Upper lobe of right lung (tissue), 1 donor: ENCODE measurements around the gene SUGT1. TPM values are rescaled to one million over a fixed set of nuclear protein-coding genes. Genes with fewer than 3 reads are reported as not detected.
"Not testable (repeated sequence)": the region's sequence is repeated elsewhere in the genome, so short reads cannot be mapped to it uniquely, and the experiment has no call there.

Experiments
- ATAC-seq: fragments of 200-7000 bp; cut with Tn5 transposase; one replicate; pipeline ENCODE4 v1.9.1; 2020; ENCODE audit warnings: mild to moderate bottlenecking, moderate library complexity
- DNase-seq: peaks from one replicate; pipeline ENCODE4 v3.0.0-alpha.2; 2020
- H3K27ac ChIP-seq: fragments of 200-600 bp; one replicate; pipeline ENCODE4 v1.8.0; 2022
- H3K27me3 ChIP-seq: fragments of 200-600 bp; one replicate; pipeline ENCODE4 v1.8.0; 2022; ENCODE audit warnings: mild to moderate bottlenecking
- H3K36me3 ChIP-seq: fragments of 200-600 bp; one replicate; pipeline ENCODE4 v1.8.0; 2022
- H3K4me1 ChIP-seq: fragments of 200-600 bp; one replicate; pipeline ENCODE4 v1.8.0; 2022
- H3K4me3 ChIP-seq: fragments of 200-600 bp; one replicate; pipeline ENCODE4 v1.8.0; 2022; ENCODE audit warnings: mild to moderate bottlenecking
- H3K9me3 ChIP-seq: fragments of 200-600 bp; one replicate; pipeline ENCODE4 v1.8.0; 2022
- intact Hi-C: fragments of 100-400 bp; cut with DNase I; formaldehyde crosslinking; loops from one replicate; pipeline ENCODE4 v1.11.0; 2022
- total RNA-seq: library from RNA; stranded (reverse); fragmentation: NEBNext Ultra II Directional; extraction: Animal tissue kit (Norgen Biotek cat#: 25700); gene quantifications from one replicate; pipeline ENCODE4 v1.2.1, GENCODE V29; 2021
- TF ChIP-seq, protein P1 (sequence below): fragments of 200-600 bp; IDR thresholded peaks from one replicate; pipeline ENCODE4 v1.8.0; 2022; ENCODE audit warnings: antibody characterized with exemption
- donor health status: DM: no; HTN: yes; CAD: no; lungs with severe emphysema.

The SUGT1 gene
- total RNA-seq, 1 donor from 2014 or later: 39.1 TPM

DNA sequence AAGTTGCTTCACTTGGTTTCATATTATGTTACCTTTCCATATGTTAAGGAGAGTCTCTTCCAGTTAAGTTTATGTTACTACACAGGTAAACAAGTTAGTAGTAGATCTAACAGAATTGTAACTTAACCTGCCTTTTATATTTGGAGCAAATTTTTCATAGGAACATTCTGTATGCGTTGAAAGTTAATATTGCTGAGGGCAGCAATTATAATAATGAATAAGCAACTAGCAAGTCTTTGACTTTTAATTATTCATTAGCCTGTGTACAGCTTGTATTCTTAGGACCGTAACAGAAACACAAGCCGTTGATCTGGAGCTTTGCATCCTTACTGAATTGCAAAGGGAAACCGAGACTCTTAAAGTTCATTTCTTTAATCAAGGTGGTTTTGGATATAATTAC, 11.6 kb downstream of the SUGT1 start:
- Histone ChIP-seq H3K4me3 (no peak overlapping the region), H3K9me3 (no peaks in the 10 kb centered on the region), H3K27ac (no peak overlapping the region), H3K4me1 (no peaks in the 10 kb centered on the region), H3K27me3 (no peaks in the 10 kb centered on the region), H3K36me3 (peaks cover 93% of the 10 kb centered on the region)
- TF ChIP-seq, protein P1, sequence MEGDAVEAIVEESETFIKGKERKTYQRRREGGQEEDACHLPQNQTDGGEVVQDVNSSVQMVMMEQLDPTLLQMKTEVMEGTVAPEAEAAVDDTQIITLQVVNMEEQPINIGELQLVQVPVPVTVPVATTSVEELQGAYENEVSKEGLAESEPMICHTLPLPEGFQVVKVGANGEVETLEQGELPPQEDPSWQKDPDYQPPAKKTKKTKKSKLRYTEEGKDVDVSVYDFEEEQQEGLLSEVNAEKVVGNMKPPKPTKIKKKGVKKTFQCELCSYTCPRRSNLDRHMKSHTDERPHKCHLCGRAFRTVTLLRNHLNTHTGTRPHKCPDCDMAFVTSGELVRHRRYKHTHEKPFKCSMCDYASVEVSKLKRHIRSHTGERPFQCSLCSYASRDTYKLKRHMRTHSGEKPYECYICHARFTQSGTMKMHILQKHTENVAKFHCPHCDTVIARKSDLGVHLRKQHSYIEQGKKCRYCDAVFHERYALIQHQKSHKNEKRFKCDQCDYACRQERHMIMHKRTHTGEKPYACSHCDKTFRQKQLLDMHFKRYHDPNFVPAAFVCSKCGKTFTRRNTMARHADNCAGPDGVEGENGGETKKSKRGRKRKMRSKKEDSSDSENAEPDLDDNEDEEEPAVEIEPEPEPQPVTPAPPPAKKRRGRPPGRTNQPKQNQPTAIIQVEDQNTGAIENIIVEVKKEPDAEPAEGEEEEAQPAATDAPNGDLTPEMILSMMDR: no peak
- intact Hi-C loops: no loop called here
- no peak for DNase-seq
- no peak for ATAC-seq

DNA sequence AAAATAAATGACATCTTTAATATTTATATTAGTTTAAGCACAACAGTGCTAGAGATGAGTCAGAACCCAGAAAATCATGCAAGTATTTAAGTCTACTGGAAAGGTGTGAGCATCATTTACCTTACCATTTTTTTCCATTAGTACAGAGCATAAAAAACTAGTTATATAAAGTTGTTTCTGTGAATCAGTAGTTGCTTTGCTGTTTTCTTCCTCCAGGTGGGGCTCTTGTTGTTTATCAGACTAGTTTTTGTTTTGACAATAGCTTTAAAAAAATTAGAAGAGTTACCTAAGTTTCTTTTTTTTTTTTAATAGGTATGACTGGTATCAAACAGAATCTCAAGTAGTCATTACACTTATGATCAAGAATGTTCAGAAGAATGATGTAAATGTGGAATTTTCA, 12.7 kb downstream of the SUGT1 start:
- no peaks in the 10 kb centered on the region for H3K27me3 ChIP-seq
- no peaks in the 10 kb centered on the region for H3K4me1 ChIP-seq
- DNase-seq (no peak), ATAC-seq (no peak)
- no peak overlapping the region for H3K4me3 ChIP-seq
- no peak overlapping the region for H3K27ac ChIP-seq
- TF ChIP-seq, protein P1: peak; percentile 30
- peaks cover 92% of the 10 kb centered on the region for H3K36me3 ChIP-seq
- intact Hi-C loops: no loop called here
- no peaks in the 10 kb centered on the region for H3K9me3 ChIP-seq

DNA sequence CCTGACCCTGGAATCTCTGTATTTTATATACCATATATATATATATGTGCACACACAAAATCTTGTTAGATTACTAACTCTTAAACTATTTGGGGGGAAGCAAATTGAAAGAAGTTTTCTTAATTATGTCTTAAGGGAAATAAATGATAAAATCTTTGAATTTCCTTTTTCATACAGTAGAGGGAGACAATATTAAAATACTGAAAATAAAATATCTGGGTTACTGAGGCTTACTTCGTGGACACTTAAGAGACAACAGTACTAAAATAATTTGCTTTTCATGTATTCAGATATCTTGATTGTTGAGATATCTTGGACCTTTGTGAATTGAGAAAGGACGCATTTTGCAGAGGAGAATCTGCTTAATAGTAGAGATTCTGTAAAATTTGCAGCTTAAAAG, 17.0 kb downstream of the SUGT1 start:
- no peak overlapping the region for H3K4me3 ChIP-seq
- intact Hi-C loops: no loop called here
- no peak for ATAC-seq
- peaks cover 8% of the 10 kb centered on the region for H3K4me1 ChIP-seq
- peaks cover 59% of the 10 kb centered on the region for H3K36me3 ChIP-seq
- DNase-seq: no peak
- no peaks in the 10 kb centered on the region for H3K27me3 ChIP-seq
- H3K27ac ChIP-seq: no peak overlapping the region
- no peaks in the 10 kb centered on the region for H3K9me3 ChIP-seq
- TF ChIP-seq, protein P1: no peak

DNA sequence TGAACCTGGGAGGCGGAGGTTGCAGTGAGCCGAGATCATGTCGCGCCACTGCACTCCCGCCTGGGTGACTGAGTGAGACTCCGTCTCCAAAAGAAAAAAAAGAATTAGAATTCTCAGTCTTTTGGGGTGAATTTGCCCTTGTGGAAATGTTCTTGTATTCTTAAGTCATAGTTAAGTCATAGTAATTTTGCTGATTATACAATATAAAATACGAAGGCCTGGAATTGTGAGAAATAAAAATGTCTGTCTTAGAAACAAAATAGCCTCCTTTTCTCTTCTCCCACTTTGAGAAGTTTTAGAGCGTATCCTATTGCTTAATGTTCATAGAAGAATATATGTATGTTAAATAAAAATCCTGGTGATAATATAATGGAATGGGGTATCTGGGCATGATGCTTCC, 18.1 kb downstream of the SUGT1 start:
- Histone ChIP-seq H3K27ac (no peak overlapping the region), H3K27me3 (no peaks in the 10 kb centered on the region), H3K4me3 (no peak overlapping the region), H3K4me1 (peaks cover 8% of the 10 kb centered on the region), H3K36me3 (peaks cover 62% of the 10 kb centered on the region), H3K9me3 (no peaks in the 10 kb centered on the region)
- TF ChIP-seq, protein P1: no peak
- DNase-seq (no peak), ATAC-seq (no peak)
- intact Hi-C loops: no loop called here

DNA sequence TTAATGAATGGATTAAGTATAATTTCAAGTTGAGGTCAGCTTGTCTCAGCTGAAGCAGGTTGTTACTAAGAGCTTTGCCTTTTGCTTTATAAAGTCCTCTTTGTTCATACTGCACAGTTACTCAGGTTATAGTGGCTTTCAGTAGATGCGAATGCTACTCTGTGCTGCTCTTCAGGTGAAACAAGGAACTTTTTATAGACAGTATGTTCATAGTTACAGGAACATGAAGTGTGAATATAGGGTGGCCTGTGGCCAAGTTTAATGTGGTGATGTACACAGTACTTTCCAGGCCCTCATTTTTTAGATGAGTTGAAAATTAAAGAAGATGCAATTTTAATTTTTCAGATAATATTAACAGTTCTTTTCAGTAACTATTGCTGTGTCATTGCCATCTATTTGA, 20.8 kb downstream of the SUGT1 start:
- H3K27ac ChIP-seq: no peak overlapping the region
- DNase-seq (no peak), ATAC-seq (no peak)
- H3K27me3 ChIP-seq: no peaks in the 10 kb centered on the region
- intact Hi-C loops: no loop called here
- peaks cover 8% of the 10 kb centered on the region for H3K4me1 ChIP-seq
- no peak overlapping the region for H3K4me3 ChIP-seq
- TF ChIP-seq, protein P1: no peak
- H3K9me3 ChIP-seq: no peaks in the 10 kb centered on the region
- H3K36me3 ChIP-seq: peaks cover 56% of the 10 kb centered on the region

DNA sequence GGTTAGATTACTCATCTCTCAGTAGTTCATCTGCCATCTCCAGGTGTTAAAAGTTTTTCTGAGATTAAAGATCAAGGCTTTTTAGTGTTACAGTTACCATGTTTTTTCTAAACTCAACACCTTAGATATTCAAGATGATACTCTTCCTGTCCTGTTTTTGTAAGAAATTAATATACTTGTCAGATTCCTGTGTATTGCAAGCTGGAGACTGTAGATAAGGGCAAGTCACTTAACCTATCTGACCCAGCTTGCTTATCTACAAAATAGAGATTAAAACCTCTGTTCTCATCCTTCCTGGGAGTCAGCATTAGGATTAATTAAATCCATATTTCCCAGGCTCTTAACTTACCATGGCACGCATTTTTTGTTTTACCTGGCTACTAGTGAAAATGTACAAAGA, 25.2 kb downstream of the SUGT1 start:
- Histone ChIP-seq H3K27me3 (no peaks in the 10 kb centered on the region), H3K9me3 (no peaks in the 10 kb centered on the region), H3K27ac (no peak overlapping the region), H3K4me3 (no peak overlapping the region), H3K4me1 (no peaks in the 10 kb centered on the region), H3K36me3 (peaks cover 77% of the 10 kb centered on the region)
- ATAC-seq: no peak
- intact Hi-C loops: no loop called here
- DNase-seq: no peak
- TF ChIP-seq, protein P1: no peak

DNA sequence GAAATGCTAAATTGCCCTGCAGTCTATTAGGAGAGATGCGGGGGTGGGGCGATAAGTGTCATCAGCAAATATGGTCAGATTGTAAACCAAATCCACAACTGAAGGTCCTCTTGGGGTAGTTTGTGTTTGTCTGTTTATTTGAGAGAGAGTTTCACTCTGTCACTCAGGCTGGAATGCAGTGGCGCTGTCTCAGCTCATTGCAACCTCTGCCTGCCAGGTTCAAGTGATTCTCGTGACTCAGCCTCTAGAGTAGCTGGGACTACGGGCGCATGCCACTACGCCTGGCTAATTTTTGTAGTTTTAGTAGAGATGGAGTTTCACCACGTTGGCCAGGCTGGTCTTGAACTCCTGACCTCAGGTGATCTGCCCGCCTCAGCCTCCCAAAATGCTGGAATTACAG, 33.2 kb downstream of the SUGT1 start:
- DNase-seq, intact Hi-C loops, H3K4me1 ChIP-seq, H3K27me3 ChIP-seq, H3K9me3 ChIP-seq, ATAC-seq, H3K4me3 ChIP-seq, H3K27ac ChIP-seq: not testable (repeated sequence)
- peaks cover 77% of the 10 kb centered on the region for H3K36me3 ChIP-seq
